ENCODE data around the gene IFNA6.

IFNA6 gene

GRCh38 chr9:21350787-21351186, at the start of gene IFNA6:
Gene IFNA6 (minus strand): TSS chr9:21350887. CDS start chr9:21350887, 0 bp downstream.
- no peak within 1 kb of the TSS for H3K4me3 ChIP-seq (replicated peaks; ENCODE audit: low read depth, low read length)
- TF ChIP-seq CTCF (IDR thresholded peaks at IDR 0.05; ENCODE audit: low read depth, low read length, missing control alignments) = no peak
- DNase-seq (ENCODE audit: extremely low read depth, low read depth) = no peak

GRCh38 chr9:21399956-21400355, 49.3 kb upstream of the IFNA6 start:
- H3K4me3 ChIP-seq (replicated peaks; ENCODE audit: low read depth, low read length) = no peak overlapping the region
- DNase-seq (ENCODE audit: extremely low read depth, low read depth) = no peak
- no peak for TF ChIP-seq CTCF (IDR thresholded peaks at IDR 0.05; ENCODE audit: low read depth, low read length, missing control alignments)

- H3K4me3 ChIP-seq (replicated peaks; ENCODE audit: low read depth, low read length) = no peak overlapping the region
- DNase-seq (ENCODE audit: extremely low read depth, low read depth) = no peak
- TF ChIP-seq CTCF (IDR thresholded peaks at IDR 0.05; ENCODE audit: low read depth, low read length, missing control alignments) = no peak
Observed at GRCh38 chr9:21398955-21399489, 48.3 kb upstream of the IFNA6 start.

- peak overlapping the region; percentile 35 for H3K4me3 ChIP-seq (replicated peaks; ENCODE audit: low read depth, low read length)
- peak; percentile 85 for TF ChIP-seq CTCF (IDR thresholded peaks at IDR 0.05; ENCODE audit: low read depth, low read length, missing control alignments)
- DNase-seq (ENCODE audit: extremely low read depth, low read depth) = no peak
Observed at GRCh38 chr9:21395778-21396717, 45.4 kb upstream of the IFNA6 start.

GRCh38 chr9:21392270-21392669, 41.6 kb upstream of the IFNA6 start:
- no peak overlapping the region for H3K4me3 ChIP-seq (replicated peaks; ENCODE audit: low read depth, low read length)
- peak; percentile 31 for TF ChIP-seq CTCF (IDR thresholded peaks at IDR 0.05; ENCODE audit: low read depth, low read length, missing control alignments)
- DNase-seq (ENCODE audit: extremely low read depth, low read depth) = peak; percentile 2

- DNase-seq (ENCODE audit: extremely low read depth, low read depth) = no peak
- TF ChIP-seq CTCF (IDR thresholded peaks at IDR 0.05; ENCODE audit: low read depth, low read length, missing control alignments) = no peak
Observed at GRCh38 chr9:21385131-21385670, 34.5 kb upstream of the IFNA6 start, which contains the start of gene IFNA2. Gene IFNA2 (minus strand): TSS chr9:21385398. CDS start chr9:21385329, 69 bp downstream.

More at GRCh38 chr9:21385131-21385670, 34.5 kb upstream of the IFNA6 start, which contains the start of gene IFNA2:
- no peak within 1 kb of the TSS for H3K4me3 ChIP-seq (replicated peaks; ENCODE audit: low read depth, low read length)
